ENCODE results near the gene FAM222A. TPM values are rescaled to one million over a fixed set of nuclear protein-coding genes. Genes with fewer than 3 reads are reported as not detected.

Gene FAM222A
- total RNA-seq, 4 donors from 2014 or later, result 0.54 to 3.7 (median 0.92) TPM

DNA sequence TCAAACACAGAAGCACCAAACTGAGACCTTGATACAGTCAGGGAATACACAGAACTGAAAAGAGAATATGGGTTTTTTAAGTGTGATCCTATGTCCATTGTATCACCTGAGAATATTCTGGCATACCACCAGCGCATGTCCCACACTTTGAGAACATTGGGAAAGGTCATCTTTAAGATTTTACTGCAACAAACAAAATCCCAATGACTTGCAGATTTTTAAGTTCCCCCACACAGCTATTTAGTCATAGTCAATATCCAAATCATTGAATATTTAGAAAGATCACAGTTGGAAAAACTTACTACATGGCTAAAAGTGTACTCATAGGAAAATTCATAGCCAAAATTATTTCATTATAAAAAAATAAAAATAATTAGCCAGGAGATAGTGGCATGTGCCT is 65.1 kb downstream of the FAM222A start:
- TF ChIP-seq EP300 (IDR thresholded peaks at IDR 0.05), result no peak
- TF ChIP-seq CTCF (IDR thresholded peaks at IDR 0.05), result no peak
- TF ChIP-seq POLR2AphosphoS5 (IDR thresholded peaks at IDR 0.05), result no peak
- no peak for TF ChIP-seq POLR2A (IDR thresholded peaks at IDR 0.05)
- WGBS, 2 donors (ENCODE audit: low coverage in 1 of 2), result 100% methylated on average over 1 of the region's 1 CpG
- H3K36me3 ChIP-seq, result no peaks in the 10 kb centered on the region
- H3K9me3 ChIP-seq, result peaks cover 0 to 14% (median 0%) of the 10 kb centered on the region in 3 donors
- peaks cover 0 to 1% (median 0%) of the 10 kb centered on the region in 3 donors for H3K4me1 ChIP-seq
- peaks cover 14% of the 10 kb centered on the region for H3K27me3 ChIP-seq
- no peak overlapping the region for H3K4me3 ChIP-seq
- H3K27ac ChIP-seq, result no peak overlapping the region
- ATAC-seq, result no peak

- Histone ChIP-seq H3K27ac (no peak overlapping the region), H3K36me3 (no peaks in the 10 kb centered on the region), H3K27me3 (peaks cover 20% of the 10 kb centered on the region), H3K9me3 (peaks cover 0 to 14% (median 0%) of the 10 kb centered on the region in 3 donors), H3K4me1 (no peaks in the 10 kb centered on the region), H3K4me3 (no peak overlapping the region)
- TF ChIP-seq POLR2AphosphoS5 (IDR thresholded peaks at IDR 0.05) (no peak), POLR2A (IDR thresholded peaks at IDR 0.05) (no peak), CTCF (IDR thresholded peaks at IDR 0.05) (no peak)
- WGBS, 2 donors (ENCODE audit: low coverage in 1 of 2), result 87 to 90% methylated on average over 5 to 6 of the region's 6 CpGs
- ATAC-seq, result no peak
Observed at GRCh38 chr12:109779382-109779781, 65.8 kb downstream of the FAM222A start.

GRCh38 chr12:109781668-109782325 is 68.2 kb downstream of the FAM222A start:
- Histone ChIP-seq H3K4me1 (no peaks in the 10 kb centered on the region), H3K36me3 (no peaks in the 10 kb centered on the region), H3K4me3 (no peak overlapping the region), H3K27ac (no peak overlapping the region), H3K9me3 (peaks cover 0 to 14% (median 0%) of the 10 kb centered on the region in 3 donors), H3K27me3 (peaks cover 13% of the 10 kb centered on the region)
- TF ChIP-seq POLR2AphosphoS5 (IDR thresholded peaks at IDR 0.05), result no peak
- no peak for TF ChIP-seq POLR2A (IDR thresholded peaks at IDR 0.05)
- TF ChIP-seq EP300 (IDR thresholded peaks at IDR 0.05), result no peak
- 73 to 81% methylated on average over 5 to 6 of the region's 10 CpGs for WGBS, 2 donors (ENCODE audit: low coverage in 1 of 2)
- no peak for ATAC-seq

DNA sequence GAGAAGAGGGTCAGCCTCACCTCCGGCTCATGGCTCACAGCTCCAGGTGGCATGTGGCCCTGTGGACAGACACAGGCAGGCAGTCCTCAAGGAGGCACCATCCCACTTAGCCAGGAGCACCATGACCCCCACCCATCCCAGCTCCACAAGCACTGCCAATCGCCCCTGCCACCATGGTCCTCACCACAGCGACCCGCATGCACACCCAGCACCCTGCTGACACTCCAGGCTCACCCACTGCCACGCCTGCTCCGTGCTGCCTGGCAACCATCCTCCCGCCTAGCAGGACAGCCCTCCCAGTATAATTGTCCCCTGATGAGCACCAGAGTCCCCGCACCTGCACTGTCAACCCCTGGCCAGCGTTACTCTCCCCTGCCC is 68.7 kb downstream of the FAM222A start:
- H3K27ac ChIP-seq, result no peak overlapping the region
- H3K36me3 ChIP-seq, result no peaks in the 10 kb centered on the region
- peaks cover 0 to 14% (median 0%) of the 10 kb centered on the region in 3 donors for H3K9me3 ChIP-seq
- H3K4me3 ChIP-seq, result no peak overlapping the region
- 85 to 89% methylated on average over 4 to 8 of the region's 9 CpGs for WGBS, 2 donors (ENCODE audit: low coverage in 1 of 2)
- TF ChIP-seq EP300 (IDR thresholded peaks at IDR 0.05), result no peak
- TF ChIP-seq POLR2AphosphoS5 (IDR thresholded peaks at IDR 0.05), result no peak
- no peak for TF ChIP-seq CTCF (IDR thresholded peaks at IDR 0.05)
- no peak for TF ChIP-seq POLR2A (IDR thresholded peaks at IDR 0.05)
- H3K27me3 ChIP-seq, result peaks cover 13% of the 10 kb centered on the region
- no peaks in the 10 kb centered on the region for H3K4me1 ChIP-seq
- ATAC-seq, result no peak

DNA sequence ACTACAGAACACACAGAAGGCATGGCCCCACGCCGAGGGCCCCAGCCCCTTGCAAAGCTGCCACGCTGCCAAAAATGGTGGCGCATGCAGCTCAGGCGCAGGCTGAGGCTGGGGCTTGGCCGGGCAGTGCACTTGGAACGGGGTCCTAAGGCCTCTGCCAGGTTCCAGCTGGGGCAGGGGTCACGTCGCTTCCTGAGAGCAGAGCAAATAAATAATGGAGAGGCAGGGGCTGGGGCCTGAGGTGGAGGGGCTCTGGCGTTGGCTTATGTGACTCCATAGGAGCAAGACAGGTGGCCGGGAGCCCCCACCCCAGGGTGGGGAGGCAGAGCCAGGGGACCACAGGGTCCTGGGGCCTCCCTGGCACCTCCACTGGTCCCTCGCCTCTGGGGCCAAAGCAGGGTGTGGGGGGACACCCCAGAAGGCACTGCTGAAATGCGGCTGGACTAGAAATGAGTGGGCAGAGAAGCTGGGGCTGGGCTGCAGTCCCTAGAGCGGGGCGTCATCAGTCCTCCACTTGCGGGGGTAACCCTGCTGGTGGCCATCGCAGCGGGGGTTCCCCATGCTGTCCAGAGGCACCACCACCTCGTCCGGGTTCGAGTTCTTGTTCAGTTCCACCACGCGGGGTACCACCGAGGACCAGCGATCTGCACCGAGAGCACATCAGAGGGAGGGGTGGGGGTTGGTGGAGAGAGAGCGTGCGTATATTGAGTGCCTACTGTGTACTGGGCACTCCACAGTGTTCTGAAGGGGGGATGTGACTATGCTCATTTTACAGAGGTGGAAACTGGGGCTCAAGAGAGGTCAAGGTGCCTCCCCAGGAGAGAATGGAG is 69.7 kb downstream of the FAM222A start:
- H3K36me3 ChIP-seq, result no peaks in the 10 kb centered on the region
- no peak overlapping the region for H3K27ac ChIP-seq
- H3K9me3 ChIP-seq, result peaks cover 0 to 14% (median 0%) of the 10 kb centered on the region in 3 donors
- no peak for TF ChIP-seq POLR2A (IDR thresholded peaks at IDR 0.05)
- TF ChIP-seq CTCF (IDR thresholded peaks at IDR 0.05), result no peak
- no peak for TF ChIP-seq EP300 (IDR thresholded peaks at IDR 0.05)
- TF ChIP-seq POLR2AphosphoS5 (IDR thresholded peaks at IDR 0.05), result no peak
- 100% methylated on average over 2 of the region's 28 CpGs; no CpG with 5 or more reads in 1 of the 2 donors for WGBS, 2 donors (ENCODE audit: low coverage in 1 of 2)
- peaks cover 13% of the 10 kb centered on the region for H3K27me3 ChIP-seq
- no peak for ATAC-seq
- H3K4me3 ChIP-seq, result no peak overlapping the region
- H3K4me1 ChIP-seq, result no peaks in the 10 kb centered on the region

All from gastroesophageal sphincter (tissue), 4 donors.